Measurements from ENCODE around the gene UQCRHL.

DNA sequence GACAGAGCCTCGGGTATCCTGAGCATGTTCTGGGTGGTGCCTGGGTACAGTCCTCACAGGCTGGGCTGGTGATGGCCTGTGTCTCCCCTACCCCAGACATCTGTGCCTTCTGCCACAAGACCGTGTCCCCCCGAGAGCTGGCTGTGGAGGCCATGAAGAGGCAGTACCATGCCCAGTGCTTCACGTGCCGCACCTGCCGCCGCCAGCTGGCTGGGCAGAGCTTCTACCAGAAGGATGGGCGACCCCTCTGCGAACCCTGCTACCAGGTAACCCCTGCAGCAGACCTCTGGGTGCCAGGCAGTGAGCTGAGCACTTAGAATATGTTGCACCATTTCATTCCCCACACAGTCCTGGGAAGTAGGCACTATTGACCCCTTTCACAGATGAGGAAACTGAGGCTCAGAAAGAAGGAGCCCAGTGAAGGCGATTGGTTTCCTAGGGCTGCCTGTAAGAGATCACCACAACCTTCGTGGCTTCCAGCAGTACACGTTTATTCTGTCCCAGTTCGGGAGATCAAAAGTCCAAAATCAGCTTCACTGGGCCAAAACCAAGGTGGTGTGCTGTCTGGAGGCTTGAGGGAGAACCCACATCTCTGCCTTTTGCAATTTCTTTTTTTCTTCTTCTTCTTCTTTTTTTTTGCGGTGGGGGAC is 37.0 kb downstream of the UQCRHL start:
- TF ChIP-seq POLR2A (IDR thresholded peaks at IDR 0.05) = no peak
- TF ChIP-seq, protein P1, sequence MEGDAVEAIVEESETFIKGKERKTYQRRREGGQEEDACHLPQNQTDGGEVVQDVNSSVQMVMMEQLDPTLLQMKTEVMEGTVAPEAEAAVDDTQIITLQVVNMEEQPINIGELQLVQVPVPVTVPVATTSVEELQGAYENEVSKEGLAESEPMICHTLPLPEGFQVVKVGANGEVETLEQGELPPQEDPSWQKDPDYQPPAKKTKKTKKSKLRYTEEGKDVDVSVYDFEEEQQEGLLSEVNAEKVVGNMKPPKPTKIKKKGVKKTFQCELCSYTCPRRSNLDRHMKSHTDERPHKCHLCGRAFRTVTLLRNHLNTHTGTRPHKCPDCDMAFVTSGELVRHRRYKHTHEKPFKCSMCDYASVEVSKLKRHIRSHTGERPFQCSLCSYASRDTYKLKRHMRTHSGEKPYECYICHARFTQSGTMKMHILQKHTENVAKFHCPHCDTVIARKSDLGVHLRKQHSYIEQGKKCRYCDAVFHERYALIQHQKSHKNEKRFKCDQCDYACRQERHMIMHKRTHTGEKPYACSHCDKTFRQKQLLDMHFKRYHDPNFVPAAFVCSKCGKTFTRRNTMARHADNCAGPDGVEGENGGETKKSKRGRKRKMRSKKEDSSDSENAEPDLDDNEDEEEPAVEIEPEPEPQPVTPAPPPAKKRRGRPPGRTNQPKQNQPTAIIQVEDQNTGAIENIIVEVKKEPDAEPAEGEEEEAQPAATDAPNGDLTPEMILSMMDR (IDR thresholded peaks at IDR 0.05) = no peak
